GM23248 (cell line): ENCODE results near the gene PDE8B. TPM values are rescaled to one million over a fixed set of nuclear protein-coding genes. Genes with fewer than 3 reads are reported as not detected.

ENCODE experiments used
- DNase-seq: peaks from one replicate; pipeline ENCODE4 v3.0.0-alpha.2; 2015
- H2AFZ ChIP-seq: fragments of 200-600 bp; sonication (generic); 2 replicates; pipeline ENCODE4 v1.6.1; 2016; ENCODE audit warnings: antibody characterized with exemption
- H3F3A ChIP-seq: fragments of 200-600 bp; sonication (generic); 2 replicates; pipeline ENCODE4 v1.6.1; 2016; ENCODE audit warnings: mild to moderate bottlenecking, antibody characterized with exemption, mixed run types; ENCODE audit not compliant: insufficient read depth
- H3K27ac ChIP-seq: fragments of 200-600 bp; sonication (generic); 2 replicates; pipeline ENCODE4 v1.5.1; 2016; ENCODE audit warnings: mild to moderate bottlenecking
- H3K27me3 ChIP-seq: fragments of 200-600 bp; sonication (generic); replicated peaks from 2 replicates; pipeline ENCODE4 v1.6.1; 2016; ENCODE audit warnings: mild to moderate bottlenecking; ENCODE audit not compliant: insufficient read depth
- H3K36me3 ChIP-seq: fragments of 200-600 bp; sonication (generic); 2 replicates; pipeline ENCODE4 v1.6.1; 2016; ENCODE audit warnings: low read depth, mild to moderate bottlenecking
- H3K4me1 ChIP-seq: fragments of 200-600 bp; sonication (generic); 2 replicates; pipeline ENCODE4 v1.6.1; 2016; ENCODE audit warnings: mild to moderate bottlenecking; ENCODE audit not compliant: insufficient read depth
- H3K4me2 ChIP-seq: fragments of 200-600 bp; sonication (generic); one replicate; pipeline ENCODE4 v1.6.1; 2016; ENCODE audit warnings: mild to moderate bottlenecking; ENCODE audit not compliant: unreplicated experiment
- H3K4me3 ChIP-seq: fragments of 200-600 bp; sonication (generic); 2 replicates; pipeline ENCODE4 v1.5.1; 2016; ENCODE audit warnings: mild to moderate bottlenecking
- H3K79me2 ChIP-seq: fragments of 200-600 bp; sonication (generic); 2 replicates; pipeline ENCODE4 v1.6.1; 2016; ENCODE audit warnings: mild to moderate bottlenecking; ENCODE audit not compliant: insufficient read depth
- H3K9ac ChIP-seq: fragments of 200-600 bp; sonication (generic); 2 replicates; pipeline ENCODE4 v1.6.1; 2016; ENCODE audit warnings: mild to moderate bottlenecking
- H3K9me2 ChIP-seq: fragments of 200-600 bp; sonication (generic); 2 replicates; pipeline ENCODE4 v1.6.1; 2016; ENCODE audit warnings: mixed run types, mild to moderate bottlenecking, moderate library complexity; ENCODE audit not compliant: insufficient read depth
- H3K9me3 ChIP-seq: fragments of 200-600 bp; sonication (generic); one replicate; pipeline ENCODE4 v1.6.1; 2017; ENCODE audit warnings: low read depth
- H4K20me1 ChIP-seq: fragments of 200-600 bp; sonication (generic); 2 replicates; pipeline ENCODE4 v1.6.0; 2016; ENCODE audit not compliant: insufficient read depth
- EZH2 ChIP-seq: fragments of 200-600 bp; sonication (generic); IDR thresholded peaks from 2 replicates; pipeline ENCODE4 v1.6.1; 2018; ENCODE audit warnings: antibody characterized with exemption, mild to moderate bottlenecking; ENCODE audit not compliant: insufficient read depth, poor library complexity, severe bottlenecking
- EZH2phosphoT487 ChIP-seq: fragments of 200-600 bp; sonication (generic); IDR thresholded peaks from 2 replicates; pipeline ENCODE4 v1.6.1; 2018; ENCODE audit warnings: antibody characterized with exemption, moderate library complexity, mild to moderate bottlenecking, low read depth; ENCODE audit not compliant: insufficient read depth
- WGBS, 2 experiments: methylation state at CpG; one replicate each; pipeline ENCODE4 v1.1.6; 2015 to 2017; ENCODE audit warnings: low lambda C conversion rate in 2 of 2, low coverage in 1 of 2; ENCODE audit errors: missing lambda C conversion rate in 2 of 2; 5-methylcytosine and 5-hydroxymethylcytosine counted together
- in situ Hi-C: fragments of 300-500 bp; cut with MboI; formaldehyde crosslinking; loops from 2 replicates; pipeline ENCODE4 v1.15.0; 2020
- polyA plus RNA-seq: library from polyadenylated mRNA; unstranded; fragments of >200 nt; fragmentation: Nextera tagmentation; extraction: Ambion mirVana; gene quantifications from 2 replicates; pipeline ENCODE4 v1.2.1, GENCODE V29; 2016
- total RNA-seq: library from RNA; depleted of rRNA; stranded (reverse); fragments of >200 nt; shearing (Covaris generic); gene quantifications from 2 replicates; pipeline ENCODE4 v1.2.3, GENCODE V29; 2014

The PDE8B gene
- total and polyA plus RNA-seq, 2 experiments from 2014 or later = 0.40 TPM; not detected in 1

DNA sequence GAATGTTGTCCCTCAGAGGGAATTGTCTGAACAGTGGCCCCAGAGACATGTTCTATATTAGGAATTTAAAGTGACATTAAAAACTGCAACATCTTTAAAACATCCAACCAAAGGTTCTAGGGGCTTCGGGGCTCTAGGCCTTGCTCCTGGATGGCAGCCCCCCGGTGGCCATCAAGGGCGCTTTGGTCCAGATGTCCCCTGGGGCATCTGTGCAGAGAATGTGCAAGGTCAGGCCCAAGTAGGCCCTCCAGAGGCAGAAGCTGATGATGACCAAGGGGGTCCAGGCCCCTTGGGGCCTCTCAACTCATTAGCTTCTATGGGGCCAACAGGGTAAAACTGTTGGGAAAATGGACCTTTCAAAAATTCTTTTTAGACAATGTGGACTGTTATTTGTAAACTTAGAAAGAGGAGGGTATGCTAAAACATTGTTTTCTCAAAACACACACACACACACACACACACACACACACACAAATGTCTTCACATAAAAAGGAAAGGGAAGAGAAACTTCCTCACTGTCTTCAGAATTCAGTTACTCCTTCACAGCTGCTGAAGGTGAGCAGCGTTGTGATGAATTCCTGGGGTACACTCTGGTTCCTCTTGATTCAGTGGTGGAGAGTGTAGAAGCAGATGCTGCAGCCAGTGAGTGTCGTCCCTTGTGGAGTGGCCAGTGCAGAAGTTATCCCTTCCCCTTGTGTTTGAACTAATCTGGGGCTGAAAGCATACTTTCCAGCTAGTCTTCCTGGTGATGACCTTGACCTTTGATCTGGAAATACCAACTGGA, 156.4 kb downstream of the PDE8B start:
- Histone ChIP-seq H3K9me2 (no peaks in the 10 kb centered on the region), H3K27me3 (no peaks in the 10 kb centered on the region), H4K20me1 (no peaks in the 10 kb centered on the region), H3K4me3 (no peak overlapping the region), H3K36me3 (no peaks in the 10 kb centered on the region), H3K27ac (no peak overlapping the region), H3K9me3 (no peaks in the 10 kb centered on the region), H3F3A (no peaks in the 10 kb centered on the region), H2AFZ (no peak overlapping the region), H3K79me2 (no peaks in the 10 kb centered on the region), H3K9ac (no peak overlapping the region), H3K4me1 (no peaks in the 10 kb centered on the region), H3K4me2 (no peak overlapping the region)
- DNase-seq = no peak
- 72% methylated on average over 5 of the region's 5 CpGs for WGBS, 2 experiments
- no peak for TF ChIP-seq EZH2
- TF ChIP-seq EZH2phosphoT487 = no peak
- in situ Hi-C loops = no loop called here

GRCh38 chr5:77367741-77368140, 157.3 kb downstream of the PDE8B start:
- Histone ChIP-seq H3K36me3 (no peaks in the 10 kb centered on the region), H3K27me3 (no peaks in the 10 kb centered on the region), H3K27ac (no peak overlapping the region), H3K4me1 (no peaks in the 10 kb centered on the region), H3K4me2 (no peak overlapping the region), H3K9me3 (no peaks in the 10 kb centered on the region), H3K4me3 (no peak overlapping the region), H4K20me1 (no peaks in the 10 kb centered on the region), H3K9ac (no peak overlapping the region), H2AFZ (no peak overlapping the region), H3K9me2 (no peaks in the 10 kb centered on the region), H3K79me2 (no peaks in the 10 kb centered on the region), H3F3A (no peaks in the 10 kb centered on the region)
- DNase-seq = peak; percentile 43
- WGBS, 2 experiments = 44 to 52% methylated on average over 4 of the region's 4 CpGs
- in situ Hi-C loops = no loop called here
- no peak for TF ChIP-seq EZH2phosphoT487
- no peak for TF ChIP-seq EZH2

DNA sequence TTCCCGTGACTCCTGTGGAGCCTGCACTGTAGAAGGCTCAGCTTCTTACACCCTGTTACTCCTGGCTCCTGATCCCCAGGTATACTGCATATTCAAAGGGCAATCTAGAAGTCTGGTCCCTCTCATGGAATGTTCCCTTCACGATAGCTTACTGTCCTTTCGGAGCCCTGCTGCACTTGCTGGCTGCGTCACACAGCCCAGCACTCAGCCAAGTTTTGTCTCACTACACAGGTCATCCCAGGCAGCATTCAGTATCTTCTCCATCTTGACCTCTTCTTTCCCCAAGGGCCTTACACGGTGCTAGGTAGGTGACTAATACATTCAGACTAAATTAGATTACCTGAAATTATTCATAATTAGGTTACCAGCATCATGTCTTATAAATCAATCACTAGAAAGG, 157.9 kb downstream of the PDE8B start:
- no peak overlapping the region for H3K4me2 ChIP-seq
- no peaks in the 10 kb centered on the region for H3K79me2 ChIP-seq
- H3K27ac ChIP-seq = no peak overlapping the region
- no peaks in the 10 kb centered on the region for H3K4me1 ChIP-seq
- H3F3A ChIP-seq = no peaks in the 10 kb centered on the region
- H3K9me3 ChIP-seq = no peaks in the 10 kb centered on the region
- H3K9me2 ChIP-seq = no peaks in the 10 kb centered on the region
- no peak overlapping the region for H3K9ac ChIP-seq
- no peak overlapping the region for H3K4me3 ChIP-seq
- in situ Hi-C loops = no loop called here
- H3K36me3 ChIP-seq = no peaks in the 10 kb centered on the region
- H4K20me1 ChIP-seq = no peaks in the 10 kb centered on the region
- WGBS, 2 experiments = 73 to 77% methylated on average over 5 of the region's 5 CpGs
- no peak overlapping the region for H2AFZ ChIP-seq
- TF ChIP-seq EZH2phosphoT487 (no peak), EZH2 (no peak)
- DNase-seq = no peak
- H3K27me3 ChIP-seq = no peaks in the 10 kb centered on the region

DNA sequence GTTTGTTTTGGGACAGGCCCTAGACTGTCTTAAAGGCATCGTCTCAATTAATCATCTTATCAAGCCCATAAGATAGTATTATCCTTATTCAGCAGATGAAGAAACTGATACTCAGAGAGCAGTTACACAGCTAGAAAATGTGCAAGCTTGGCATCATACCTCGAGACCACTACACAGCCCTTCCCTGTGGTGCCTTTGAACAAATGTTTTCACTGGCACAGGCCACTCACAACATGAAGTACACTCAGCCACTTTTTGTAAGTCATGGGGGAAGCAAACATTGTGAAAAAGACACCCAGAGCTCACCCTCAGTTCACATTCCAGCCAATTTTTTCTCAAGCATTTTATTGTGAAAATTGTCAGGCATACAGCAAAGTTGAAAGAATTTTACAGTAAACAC, 159.1 kb downstream of the PDE8B start:
- Histone ChIP-seq H3K9me2 (no peaks in the 10 kb centered on the region), H3K4me3 (no peak overlapping the region), H3F3A (no peaks in the 10 kb centered on the region), H4K20me1 (no peaks in the 10 kb centered on the region), H3K27ac (no peak overlapping the region), H3K9ac (no peak overlapping the region), H3K79me2 (no peaks in the 10 kb centered on the region), H3K4me2 (no peak overlapping the region), H2AFZ (no peak overlapping the region), H3K9me3 (no peaks in the 10 kb centered on the region), H3K4me1 (no peaks in the 10 kb centered on the region), H3K27me3 (no peaks in the 10 kb centered on the region), H3K36me3 (no peaks in the 10 kb centered on the region)
- TF ChIP-seq EZH2 (no peak), EZH2phosphoT487 (no peak)
- no peak for DNase-seq
- in situ Hi-C loops = no loop called here
- 49 to 55% methylated on average over 2 of the region's 2 CpGs for WGBS, 2 experiments

DNA sequence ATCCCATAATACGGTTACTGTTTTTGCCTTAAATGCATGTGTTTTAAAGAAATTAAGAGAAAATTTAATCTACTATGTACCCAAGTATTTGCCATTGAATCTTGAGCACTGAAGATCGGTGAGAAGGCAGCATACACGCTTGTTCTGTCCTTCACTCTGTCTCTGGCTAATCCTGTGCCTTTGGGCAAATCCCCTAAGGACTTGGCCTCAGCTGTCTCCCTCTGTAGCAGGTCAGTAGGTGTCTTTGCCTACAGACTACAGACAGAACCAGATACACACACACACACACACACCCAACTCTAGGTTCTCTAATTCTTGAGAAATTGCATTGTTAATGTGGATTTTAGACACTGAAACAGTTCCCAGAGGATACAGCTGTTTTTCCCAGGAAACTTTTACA, 164.2 kb downstream of the PDE8B start:
- H3K79me2 ChIP-seq = no peaks in the 10 kb centered on the region
- no peaks in the 10 kb centered on the region for H3K4me1 ChIP-seq
- no peak for DNase-seq
- H3K9me3 ChIP-seq = no peaks in the 10 kb centered on the region
- no peak overlapping the region for H3K4me3 ChIP-seq
- H3F3A ChIP-seq = no peaks in the 10 kb centered on the region
- in situ Hi-C loops = no loop called here
- TF ChIP-seq EZH2 (no peak), EZH2phosphoT487 (no peak)
- no peak overlapping the region for H2AFZ ChIP-seq
- no peak overlapping the region for H3K4me2 ChIP-seq
- H3K27me3 ChIP-seq = no peaks in the 10 kb centered on the region
- H3K9ac ChIP-seq = no peak overlapping the region
- no peaks in the 10 kb centered on the region for H3K36me3 ChIP-seq
- no peaks in the 10 kb centered on the region for H3K9me2 ChIP-seq
- H3K27ac ChIP-seq = no peak overlapping the region
- H4K20me1 ChIP-seq = no peaks in the 10 kb centered on the region
- 90 to 91% methylated on average over 3 of the region's 3 CpGs for whole genome bisulfite sequencing, 2 experiments
